ENCODE measurements around the gene MBOAT1. TPM values are rescaled to one million over a fixed set of nuclear protein-coding genes. Genes with fewer than 3 reads are reported as not detected.

MBOAT1 gene
- total RNA-seq, 1 donor from 2014 or later, result 8.5 TPM

DNA sequence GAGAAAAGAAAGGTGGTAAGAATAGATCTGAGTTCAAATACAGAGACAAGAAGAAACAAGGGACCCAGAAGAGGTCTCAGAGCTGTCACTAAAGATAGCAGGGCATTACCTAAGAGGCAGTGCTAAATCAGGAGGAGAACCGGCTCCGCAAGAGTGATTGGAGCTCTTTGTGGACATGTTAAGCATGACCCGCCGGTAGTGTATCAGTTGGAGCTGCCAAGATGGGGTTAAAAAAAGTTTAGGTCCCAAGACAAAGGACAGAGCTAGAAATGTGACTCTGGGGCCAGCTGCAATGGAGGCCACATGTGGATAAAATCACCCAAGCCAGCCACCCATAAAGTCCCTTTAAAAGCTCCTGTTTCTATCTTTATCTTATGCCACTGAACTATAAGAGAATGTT lies 93.4 kb downstream of the MBOAT1 start:
- TF ChIP-seq, protein P1, sequence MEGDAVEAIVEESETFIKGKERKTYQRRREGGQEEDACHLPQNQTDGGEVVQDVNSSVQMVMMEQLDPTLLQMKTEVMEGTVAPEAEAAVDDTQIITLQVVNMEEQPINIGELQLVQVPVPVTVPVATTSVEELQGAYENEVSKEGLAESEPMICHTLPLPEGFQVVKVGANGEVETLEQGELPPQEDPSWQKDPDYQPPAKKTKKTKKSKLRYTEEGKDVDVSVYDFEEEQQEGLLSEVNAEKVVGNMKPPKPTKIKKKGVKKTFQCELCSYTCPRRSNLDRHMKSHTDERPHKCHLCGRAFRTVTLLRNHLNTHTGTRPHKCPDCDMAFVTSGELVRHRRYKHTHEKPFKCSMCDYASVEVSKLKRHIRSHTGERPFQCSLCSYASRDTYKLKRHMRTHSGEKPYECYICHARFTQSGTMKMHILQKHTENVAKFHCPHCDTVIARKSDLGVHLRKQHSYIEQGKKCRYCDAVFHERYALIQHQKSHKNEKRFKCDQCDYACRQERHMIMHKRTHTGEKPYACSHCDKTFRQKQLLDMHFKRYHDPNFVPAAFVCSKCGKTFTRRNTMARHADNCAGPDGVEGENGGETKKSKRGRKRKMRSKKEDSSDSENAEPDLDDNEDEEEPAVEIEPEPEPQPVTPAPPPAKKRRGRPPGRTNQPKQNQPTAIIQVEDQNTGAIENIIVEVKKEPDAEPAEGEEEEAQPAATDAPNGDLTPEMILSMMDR (IDR thresholded peaks at IDR 0.05), result no peak
- ATAC-seq, result no peak
- intact Hi-C loops (cut with DNase I), result no loop called here

DNA sequence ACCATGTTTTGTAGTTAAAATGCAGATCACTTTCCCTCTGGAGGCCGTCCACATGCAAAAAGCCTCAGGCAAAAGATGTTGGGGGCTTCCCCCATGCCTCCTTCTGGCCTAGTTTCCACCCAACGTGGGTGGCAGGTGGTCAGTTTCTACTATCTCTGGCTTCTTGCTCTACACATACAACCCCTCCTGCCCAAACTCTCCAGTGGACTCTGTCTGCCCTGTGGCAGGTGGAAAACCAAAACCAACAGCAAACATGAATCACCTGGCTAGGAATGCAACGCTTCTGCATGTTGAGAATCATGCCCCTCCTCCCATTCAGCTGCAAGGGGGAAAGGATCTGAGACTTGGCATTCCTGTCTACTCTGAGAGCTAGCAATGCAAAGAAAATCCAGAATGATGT lies 94.8 kb downstream of the MBOAT1 start:
- no peak for DNase-seq
- intact Hi-C loops (cut with DNase I), result no loop called here
- peak; percentile 85 for ATAC-seq
- no peaks in the 10 kb centered on the region for H3K9me3 ChIP-seq
- H3K36me3 ChIP-seq, result peaks cover 24% of the 10 kb centered on the region
- H3K4me1 ChIP-seq, result no peaks in the 10 kb centered on the region
- no peak overlapping the region for H3K4me3 ChIP-seq
- TF ChIP-seq, protein P1 (IDR thresholded peaks at IDR 0.05), result no peak
- no peaks in the 10 kb centered on the region for H3K27me3 ChIP-seq
- H3K27ac ChIP-seq, result no peak overlapping the region

More for the DNA sequence above, 93.4 kb downstream of the MBOAT1 start:
- Histone ChIP-seq H3K36me3 (peaks cover 25% of the 10 kb centered on the region), H3K9me3 (no peaks in the 10 kb centered on the region), H3K27me3 (no peaks in the 10 kb centered on the region), H3K4me3 (no peak overlapping the region), H3K27ac (no peak overlapping the region), H3K4me1 (no peaks in the 10 kb centered on the region)
- DNase-seq, result no peak

DNA sequence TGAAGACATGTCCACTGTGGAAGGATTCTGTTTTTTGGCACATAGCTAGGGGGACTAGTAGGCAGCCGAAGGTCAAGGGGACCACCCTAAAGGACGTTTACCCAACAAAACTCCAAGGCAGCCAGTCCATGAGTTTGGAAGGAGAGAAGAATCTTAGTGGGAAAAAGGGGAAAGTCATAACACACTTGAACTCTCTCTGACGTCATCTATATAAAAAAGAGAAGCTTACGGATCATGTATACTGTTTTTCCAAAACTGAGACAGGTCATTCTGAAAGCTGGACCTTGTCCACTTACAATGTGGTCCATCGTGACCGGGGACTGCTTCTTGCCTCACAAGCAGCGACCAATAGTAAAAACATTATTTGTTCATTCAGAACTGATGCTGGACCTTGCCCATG lies 95.5 kb downstream of the MBOAT1 start:
- ATAC-seq (no peak), DNase-seq (no peak)
- no peaks in the 10 kb centered on the region for H3K9me3 ChIP-seq
- H3K4me3 ChIP-seq, result no peak overlapping the region
- no peaks in the 10 kb centered on the region for H3K4me1 ChIP-seq
- intact Hi-C loops (cut with DNase I), result no loop called here
- no peak overlapping the region for H3K27ac ChIP-seq
- no peaks in the 10 kb centered on the region for H3K27me3 ChIP-seq
- H3K36me3 ChIP-seq, result peaks cover 24% of the 10 kb centered on the region
- TF ChIP-seq, protein P1 (IDR thresholded peaks at IDR 0.05), result no peak

DNA sequence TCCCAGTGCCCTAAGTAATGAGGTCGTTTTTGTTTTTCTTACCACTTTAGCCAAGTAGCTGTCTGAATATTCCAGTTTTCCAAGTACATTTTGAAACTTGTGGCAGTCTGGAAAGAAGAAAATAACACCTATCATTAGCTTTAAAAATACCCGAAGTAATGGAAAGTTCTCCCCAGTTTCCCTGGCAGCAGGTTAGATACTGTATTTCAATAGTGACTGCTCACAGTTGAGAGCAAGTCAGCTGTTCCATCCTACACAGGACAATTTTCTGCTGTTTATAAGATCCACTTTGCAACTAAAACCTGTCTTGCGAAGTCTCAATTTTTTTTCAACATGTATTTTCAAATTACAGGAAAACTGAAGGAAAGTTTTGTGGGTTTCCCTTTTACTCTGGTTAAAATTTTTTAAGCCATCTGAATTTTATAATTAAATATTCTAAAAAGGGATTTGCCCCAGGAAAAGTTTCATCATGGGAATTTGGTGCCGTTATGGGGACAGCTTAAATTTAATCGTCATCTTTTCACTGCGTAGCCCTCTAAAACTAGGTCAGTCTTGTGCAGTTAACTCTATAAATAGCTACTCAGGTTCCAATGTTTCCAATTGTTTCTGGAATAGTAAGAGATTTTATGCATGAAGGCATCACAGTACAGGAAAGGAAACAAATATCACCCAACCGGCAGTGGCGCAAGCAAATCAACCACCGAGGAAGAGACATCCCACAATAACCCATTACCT lies 96.9 kb downstream of the MBOAT1 start:
- H3K27me3 ChIP-seq, result no peaks in the 10 kb centered on the region
- TF ChIP-seq, protein P1 (IDR thresholded peaks at IDR 0.05), result no peak
- DNase-seq (no peak), ATAC-seq (no peak)
- H3K9me3 ChIP-seq, result no peaks in the 10 kb centered on the region
- H3K36me3 ChIP-seq, result peaks cover 21% of the 10 kb centered on the region
- H3K27ac ChIP-seq, result no peak overlapping the region
- H3K4me1 ChIP-seq, result no peaks in the 10 kb centered on the region
- no peak overlapping the region for H3K4me3 ChIP-seq
- intact Hi-C loops (cut with DNase I), result no loop called here

DNA sequence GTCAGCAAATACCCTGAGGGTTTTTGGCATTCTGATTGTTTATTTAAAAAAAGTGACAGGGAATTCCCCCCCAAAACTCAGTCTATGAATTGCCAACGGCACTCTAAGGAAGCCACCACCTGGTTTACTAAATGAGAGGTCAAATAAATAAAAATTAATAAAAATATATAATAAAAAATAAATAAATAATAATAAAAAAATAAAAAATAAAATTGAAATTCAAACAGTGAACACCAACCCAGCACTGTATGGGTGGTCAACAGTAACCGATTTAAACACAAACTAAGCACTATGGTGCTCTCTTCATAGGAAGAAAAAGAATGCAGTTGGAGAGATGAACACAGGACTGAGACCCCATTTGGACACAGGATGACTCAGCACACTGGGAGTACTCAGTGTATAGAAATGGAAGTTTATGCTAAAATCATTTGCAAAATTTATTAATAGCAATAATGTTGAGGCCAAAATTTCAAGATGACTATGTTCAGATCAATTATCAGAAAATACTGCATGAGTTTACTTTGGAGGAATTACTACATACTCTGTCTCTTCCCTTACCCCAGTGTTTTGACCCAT lies 98.5 kb downstream of the MBOAT1 start:
- Histone ChIP-seq H3K27ac (no peak overlapping the region), H3K27me3 (no peaks in the 10 kb centered on the region), H3K4me1 (no peaks in the 10 kb centered on the region), H3K9me3 (no peaks in the 10 kb centered on the region), H3K36me3 (peaks cover 26% of the 10 kb centered on the region), H3K4me3 (no peak overlapping the region)
- ATAC-seq, result no peak
- DNase-seq, result no peak
- intact Hi-C loops (cut with DNase I), result no loop called here
- TF ChIP-seq, protein P1 (IDR thresholded peaks at IDR 0.05), result no peak
